H1 (cell line): ENCODE results near the gene HMCN2. TPM values are rescaled to one million over a fixed set of nuclear protein-coding genes. Genes with fewer than 3 reads are reported as not detected.

ENCODE experiments used
- CTCF ChIA-PET: fragments of 300-600 bp; sonication (Branson Sonifier 250); formaldehyde crosslinking; loops from one replicate; lab custom pipeline; 2021; ENCODE audit not compliant: partially characterized antibody; lab: Charles Lee
- POLR2A ChIA-PET: fragments of 300-600 bp; sonication (Branson Sonifier 250); formaldehyde crosslinking; loops from one replicate; lab custom pipeline; 2021; ENCODE audit warnings: inconsistent platforms; ENCODE audit not compliant: partially characterized antibody; lab: Charles Lee
- DNase-seq, 2 experiments: peaks; one replicate each; pipeline versions ENCODE4 v3.0.0 to v3.0.0-alpha.2; 2010 to 2022; ENCODE audit warnings: low spot score in 2 of 2, low read depth in 1 of 2, mixed read lengths in 1 of 2
- FAIRE-seq: peaks from 2 replicates; lab custom pipeline; 2011; peaks lifted over from hg19 to GRCh38; lab: Jason Lieb, UNC
- H2AFZ ChIP-seq: 2 replicates; pipeline ENCODE4 v1.8.1; 2012; ENCODE audit warnings: low read length, inconsistent platforms
- H2AK5ac ChIP-seq: 2 replicates; pipeline ENCODE4 v1.6.1; 2013; ENCODE audit warnings: low read depth, low read length
- H2BK120ac ChIP-seq: replicated peaks from 2 replicates; pipeline ENCODE3; 2013; ENCODE audit warnings: low read depth, low read length, inconsistent platforms
- H2BK12ac ChIP-seq: 2 replicates; pipeline ENCODE4 v1.6.1; 2013; ENCODE audit warnings: low read depth, low read length
- H2BK15ac ChIP-seq: 2 replicates; pipeline ENCODE4 v1.6.1; 2013; ENCODE audit warnings: low read length
- H2BK20ac ChIP-seq: 2 replicates; pipeline ENCODE4 v1.6.1; 2013; ENCODE audit warnings: low read length
- H2BK5ac ChIP-seq: 2 replicates; pipeline ENCODE4 v1.6.1; 2013; ENCODE audit warnings: low read depth, low read length
- H3K14ac ChIP-seq: 2 replicates; pipeline ENCODE4 v1.6.1; 2013; ENCODE audit warnings: inconsistent platforms; ENCODE audit not compliant: insufficient read length
- H3K18ac ChIP-seq: 2 replicates; pipeline ENCODE4 v1.6.1; 2013; ENCODE audit warnings: low read length; ENCODE audit errors: extremely low read depth
- H3K23ac ChIP-seq: 2 replicates; pipeline ENCODE4 v1.6.1; 2013; ENCODE audit warnings: inconsistent platforms; ENCODE audit not compliant: insufficient read length
- H3K23me2 ChIP-seq: 2 replicates; pipeline ENCODE4 v1.6.1; 2013; ENCODE audit warnings: low read depth, low read length
- H3K27ac ChIP-seq: 2 replicates; pipeline ENCODE4 v1.6.1; 2011; ENCODE audit warnings: low read depth, low read length, inconsistent platforms
- H3K27me3 ChIP-seq, 4 experiments: replicated peaks in 1 of 4; 1 replicate in 1 of 4; 2 replicates in 3 of 4; pipeline versions ENCODE4 v1.6.1 to v1.8.1; 2011 to 2013; ENCODE audit warnings: low read length in 3 of 4, mild to moderate bottlenecking in 3 of 4, inconsistent platforms in 2 of 4, mixed read lengths in 2 of 4, moderate library complexity in 1 of 4; ENCODE audit not compliant: control insufficient read depth in 3 of 4, insufficient read depth in 3 of 4; ENCODE audit errors: extremely low read depth in 1 of 4
- H3K36me3 ChIP-seq, 4 experiments: 2 replicates each; pipeline versions ENCODE4 v1.6.1 to v1.8.1; 2011 to 2013; ENCODE audit warnings: mild to moderate bottlenecking in 4 of 4, low read length in 3 of 4, moderate library complexity in 2 of 4, control low read depth in 1 of 4, inconsistent platforms in 1 of 4; ENCODE audit not compliant: insufficient read depth in 4 of 4, control insufficient read depth in 2 of 4
- H3K4ac ChIP-seq: replicated peaks from 2 replicates; pipeline ENCODE3; 2013; ENCODE audit warnings: low read length, low read depth, mixed read lengths, inconsistent platforms; ENCODE audit not compliant: insufficient read length
- H3K4me1 ChIP-seq, 4 experiments: replicated peaks in 1 of 4; 1 replicate in 1 of 4; 2 replicates in 3 of 4; pipeline versions ENCODE4 v1.6.1 to v1.8.1; 2011 to 2013; ENCODE audit warnings: low read length in 3 of 4, inconsistent platforms in 2 of 4, mixed read lengths in 1 of 4; ENCODE audit not compliant: insufficient read depth in 4 of 4, control insufficient read depth in 3 of 4
- H3K4me2 ChIP-seq, 2 experiments: 2 replicates each; pipeline versions ENCODE4 v1.6.1 to v1.8.1; 2011 to 2013; ENCODE audit warnings: low read depth in 2 of 2, low read length in 2 of 2, control low read depth in 1 of 2, inconsistent platforms in 1 of 2, mild to moderate bottlenecking in 1 of 2; ENCODE audit not compliant: insufficient read depth in 1 of 2
- H3K4me3 ChIP-seq, 4 experiments: fragments of 200-600, 300-600 bp in 1 of 4; sonication (generic), shearing (Covaris generic), sonication (Bioruptor Twin) in 1 of 4; 2 replicates each; pipeline versions ENCODE4 v1.5.1 to v1.8.1; 2011 to 2016; ENCODE audit warnings: low read length in 4 of 4, low read depth in 3 of 4, control low read depth in 2 of 4, inconsistent platforms in 2 of 4, mild to moderate bottlenecking in 2 of 4, mixed read lengths in 1 of 4, moderate library complexity in 1 of 4; ENCODE audit not compliant: insufficient read depth in 2 of 4; ENCODE audit errors: extremely low read depth in 1 of 4
- H3K56ac ChIP-seq: replicated peaks from 2 replicates; pipeline ENCODE3; 2013; ENCODE audit warnings: low read depth, mild to moderate bottlenecking, mixed read lengths, low read length, inconsistent platforms; ENCODE audit not compliant: insufficient read length
- H3K79me1 ChIP-seq: 2 replicates; pipeline ENCODE4 v1.6.1; 2013; ENCODE audit warnings: low read depth, low read length, control low read depth
- H3K79me2 ChIP-seq, 2 experiments: 2 replicates each; pipeline versions ENCODE4 v1.6.1 to v1.8.1; 2012 to 2013; ENCODE audit warnings: low read length in 2 of 2, mild to moderate bottlenecking in 2 of 2, inconsistent platforms in 1 of 2; ENCODE audit not compliant: insufficient read depth in 2 of 2, control insufficient read depth in 1 of 2
- H3K9ac ChIP-seq, 4 experiments: replicated peaks in 1 of 4; 1 replicate in 1 of 4; 2 replicates in 3 of 4; pipeline versions ENCODE4 v1.6.1 to v1.8.1; 2011 to 2013; ENCODE audit warnings: low read depth in 3 of 4, low read length in 3 of 4, control low read depth in 2 of 4, mild to moderate bottlenecking in 2 of 4, moderate library complexity in 2 of 4, inconsistent platforms in 1 of 4; ENCODE audit errors: extremely low read depth in 1 of 4
- H3K9me3 ChIP-seq, 2 experiments: 2 replicates each; pipeline versions ENCODE4 v1.6.1 to v1.8.1; 2012 to 2013; ENCODE audit warnings: mild to moderate bottlenecking in 2 of 2, moderate library complexity in 2 of 2, control low read depth in 1 of 2, inconsistent platforms in 1 of 2, low read depth in 1 of 2, low read length in 1 of 2, mixed read lengths in 1 of 2; ENCODE audit not compliant: insufficient read depth in 2 of 2
- H4K20me1 ChIP-seq, 2 experiments: replicated peaks in 1 of 2; 2 replicates each; pipeline versions ENCODE3 to v1.8.1; 2011 to 2013; ENCODE audit warnings: inconsistent platforms in 2 of 2, low read length in 2 of 2, mild to moderate bottlenecking in 1 of 2; ENCODE audit not compliant: insufficient read depth in 2 of 2, control insufficient read depth in 1 of 2
- H4K5ac ChIP-seq: 2 replicates; pipeline ENCODE4 v1.6.1; 2013; ENCODE audit warnings: low read length, low read depth, mixed read lengths, inconsistent platforms; ENCODE audit not compliant: insufficient read length
- H4K8ac ChIP-seq: 2 replicates; pipeline ENCODE4 v1.8.0; 2013; ENCODE audit warnings: mild to moderate bottlenecking, moderate library complexity, low read length, inconsistent platforms; ENCODE audit not compliant: insufficient read depth; ENCODE audit errors: extremely low read depth
- H4K91ac ChIP-seq: replicated peaks from 2 replicates; pipeline ENCODE3; 2013; ENCODE audit warnings: low read length, mixed read lengths, inconsistent platforms; ENCODE audit not compliant: insufficient read length
- ATF3 ChIP-seq: IDR thresholded peaks from 2 replicates; pipeline ENCODE4 v1.6.1; 2011; ENCODE audit warnings: low read depth, mild to moderate bottlenecking, low read length; ENCODE audit not compliant: insufficient read depth
- EGR1 ChIP-seq: IDR thresholded peaks from 2 replicates; pipeline ENCODE4 v1.6.1; 2011; ENCODE audit warnings: low read depth, low read length, borderline replicate concordance
- GABPA ChIP-seq: IDR thresholded peaks from 2 replicates; pipeline ENCODE4 v1.6.1; 2011; ENCODE audit warnings: mild to moderate bottlenecking, low read length, moderate library complexity, borderline replicate concordance; ENCODE audit not compliant: insufficient read depth
- NRF1 ChIP-seq: IDR thresholded peaks from 2 replicates; pipeline ENCODE4 v1.6.1; 2011; ENCODE audit warnings: mild to moderate bottlenecking, low read depth, low read length, improper control_type of control experiment
- POLR2A ChIP-seq, 2 experiments: IDR thresholded peaks; 1 replicate in 1 of 2; 2 replicates in 1 of 2; pipeline ENCODE4 v1.6.1; 2011; ENCODE audit warnings: low read depth in 2 of 2, low read length in 2 of 2, mild to moderate bottlenecking in 2 of 2; ENCODE audit errors: control extremely low read depth in 1 of 2
- RAD21 ChIP-seq, 2 experiments: IDR thresholded peaks in 1 of 2; conservative IDR thresholded peaks in 1 of 2; 2 replicates each; pipeline ENCODE4 v1.6.1; 2011; ENCODE audit warnings: low read depth in 2 of 2, low read length in 2 of 2, improper control_type of control experiment in 1 of 2, inconsistent platforms in 1 of 2, mild to moderate bottlenecking in 1 of 2, moderate library complexity in 1 of 2
- SAP30 ChIP-seq: fragments of 300-600 bp; sonication (generic); IDR thresholded peaks from 2 replicates; pipeline ENCODE4 v1.7.1; 2012; ENCODE audit warnings: low read length, moderate library complexity, mild to moderate bottlenecking, inconsistent platforms; ENCODE audit not compliant: insufficient read depth, insufficient replicate concordance
- SUZ12 ChIP-seq: fragments of 200-600 bp; sonication (generic); IDR thresholded peaks from 2 replicates; pipeline ENCODE4 v1.6.1; 2012; ENCODE audit warnings: mild to moderate bottlenecking, inconsistent platforms, low read length, moderate library complexity, mixed read lengths
- TBP ChIP-seq: IDR thresholded peaks from 2 replicates; pipeline ENCODE4 v1.6.1; 2011; ENCODE audit warnings: low read depth, low read length, improper control_type of control experiment
- WGBS, 2 experiments: shearing (Covaris generic) in 1 of 2; methylation state at CpG; one replicate each; pipeline versions ENCODE4 v1.1.6 to v1.1.7; 2013 to 2015; ENCODE audit warnings: low lambda C conversion rate in 2 of 2, mixed read lengths in 2 of 2, inconsistent platforms in 1 of 2, low coverage in 1 of 2, missing lambda C conversion rate in 1 of 2; ENCODE audit not compliant: insufficient replicate concordance in 2 of 2, insufficient coverage in 1 of 2, insufficient read length in 1 of 2; ENCODE audit errors: extremely low coverage in 1 of 2, missing lambda C conversion rate in 1 of 2; 5-methylcytosine and 5-hydroxymethylcytosine counted together
- polyA plus RNA-seq, 7 experiments: library from polyadenylated mRNA; depleted of rRNA in 3 of 7; stranded (reverse) in 5 of 7; unstranded in 2 of 7; fragments of >200 nt in 5 of 7; fragments of 200-250 nt in 2 of 7; gene quantifications; 1 replicate in 5 of 7; 2 replicates in 1 of 7; 4 replicates in 1 of 7; pipeline versions ENCODE4 v1.2.1 to v1.2.3, GENCODE V29; 2011 to 2013; ENCODE audit warnings: missing spikeins in 2 of 7, mixed read lengths in 2 of 7
- total RNA-seq: library from RNA; stranded (reverse); fragmentation: NEBNext Ultra II Directional; extraction: Animal tissue kit (Norgen Biotek cat#: 25700); gene quantifications from 2 replicates; pipeline ENCODE4 v1.2.1, GENCODE V29; 2021

HMCN2 gene
- total and polyA plus RNA-seq, 2 of the 8 experiments (the other 6 are each of a cell fraction or from before 2014, with no cell fraction given) = 5.0 to 9.1 TPM

- Histone ChIP-seq H3K9me3 (no peaks in the 10 kb centered on the region), H3K79me2 (no peaks in the 10 kb centered on the region), H2BK20ac (no peak overlapping the region), H4K5ac (no peak overlapping the region), H3K4me2 (no peak overlapping the region), H3K36me3 (no peaks in the 10 kb centered on the region), H2BK5ac (no peak overlapping the region), H2BK15ac (0 out of 2 replicates have a peak overlapping the region, but pooled peaks have one; percentile 61), H4K20me1 (no peaks in the 10 kb centered on the region), H3K56ac (no peak overlapping the region), H3K23me2 (no peaks in the 10 kb centered on the region; the same call in 1 of the 2 replicates), H3K18ac (no peak overlapping the region), H3K4ac (no peak overlapping the region), H3K79me1 (no peaks in the 10 kb centered on the region), H3K4me1 (peaks cover 0 to 12% (median 4%) of the 10 kb centered on the region in 4 experiments; a peak in 4 of 7 replicates), H3K23ac (no peak overlapping the region), H2BK12ac (no peak overlapping the region), H4K91ac (no peak overlapping the region), H3K27me3 (peaks cover 0 to 4% (median 0%) of the 10 kb centered on the region in 4 experiments; a peak in 2 of 7 replicates), H2BK120ac (no peak overlapping the region), H3K27ac (no peak overlapping the region), H3K9ac (no peak overlapping the region), H2AK5ac (no peak overlapping the region), H3K4me3 (no peak overlapping the region), H4K8ac (no peak overlapping the region), H2AFZ (no peak overlapping the region), H3K14ac (no peak overlapping the region)
- ChIA-PET CTCF (interaction anchor here (0.9 to 10.0 kb wide), 9 partner anchors 25 to 237 kb away, joined by 3 to 63 read pairs (median 4); no protein-coding TSS in a partner anchor), POLR2A (interaction anchor here (2.1 kb wide), 1 partner anchor 20 kb away, joined by 5 read pairs; no protein-coding TSS in a partner anchor)
- no peak for TF ChIP-seq TBP
- no peak for TF ChIP-seq RAD21 (IDR thresholded peaks at IDR 0.05 in 1 of 2, conservative IDR thresholded peaks at IDR 0.05 in 1 of 2; ENCODE audit: low read depth in 2 of 2, low read length in 2 of 2)
- no peak for TF ChIP-seq SAP30
- no peak for TF ChIP-seq POLR2A (IDR thresholded peaks at IDR 0.05; ENCODE audit: control extremely low read depth in 1 of 2, low read depth in 2 of 2, low read length in 2 of 2)
- no peak for TF ChIP-seq ATF3
- no peak for TF ChIP-seq EGR1
- no peak for TF ChIP-seq NRF1
- no peak for TF ChIP-seq SUZ12
- no peak for TF ChIP-seq GABPA
- no peak for FAIRE-seq
- no peak for DNase-seq
- WGBS, 2 experiments = 83% methylated on average over 3 of the region's 3 CpGs; no CpG with 5 or more reads in 1 of the 2 experiments
These were observed 26.2 kb upstream of the HMCN2 start for GRCh38 chr9:130239363-130239695.
